Stomach (tissue), 9 donors: ENCODE measurements around the gene SIX2. TPM values are rescaled to one million over a fixed set of nuclear protein-coding genes. Genes with fewer than 3 reads are reported as not detected.

Experiments used
- DNase-seq, 2 donors: peaks; one replicate each; pipeline versions ENCODE4 v3.0.0 to v3.0.0-alpha.2; 2013 to 2019
- H3K27ac ChIP-seq, 5 donors: fragments of 200-600 bp in 4 of 5; sonication (generic) in 4 of 5; one replicate each; pipeline ENCODE4 v1.5.1; 2013 to 2019; ENCODE audit warnings: mild to moderate bottlenecking in 1 of 5, moderate library complexity in 1 of 5
- H3K27me3 ChIP-seq, 3 donors: fragments of 200-600 bp; sonication (generic); one replicate each; pipeline ENCODE4 v1.5.1; 2017 to 2019; ENCODE audit warnings: mixed run types in 1 of 3
- H3K36me3 ChIP-seq, 4 donors: fragments of 200-600 bp; sonication (generic); 1 replicate in 3 of 4; 2 replicates in 1 of 4; pipeline ENCODE4 v1.5.1; 2016 to 2019
- H3K4me1 ChIP-seq, 4 donors: fragments of 200-600 bp; sonication (generic); one replicate each; pipeline ENCODE4 v1.5.1; 2016 to 2019
- H3K4me3 ChIP-seq, 4 donors: fragments of 200-600 bp; sonication (generic) in 3 of 4; one replicate each; pipeline ENCODE4 v1.5.1; 2016 to 2019; ENCODE audit warnings: mild to moderate bottlenecking in 1 of 4
- H3K9me3 ChIP-seq, 4 donors: fragments of 200-600 bp; sonication (generic); one replicate each; pipeline ENCODE4 v1.5.1; 2016 to 2019
- EP300 ChIP-seq: sonication (generic); formaldehyde crosslinking; IDR thresholded peaks from one replicate; pipeline ENCODE4 v1.6.1; 2017; ENCODE audit warnings: antibody characterized with exemption
- POLR2A ChIP-seq, 4 donors: fragments of 450-650 bp; IDR thresholded peaks; one replicate each; pipeline ENCODE4 v1.6.1; 2016; ENCODE audit warnings: antibody characterized with exemption in 4 of 4, control low read depth in 2 of 4, mild to moderate bottlenecking in 1 of 4, moderate library complexity in 1 of 4
- POLR2AphosphoS5 ChIP-seq, 3 donors: sonication (generic); formaldehyde crosslinking; IDR thresholded peaks; one replicate each; pipeline ENCODE4 v1.6.1; 2016; ENCODE audit warnings: antibody characterized with exemption in 3 of 3
- WGBS, 5 donors: extraction: QIAGEN DNeasy Blood & Tissue Kit in 3 of 5; methylation state at CpG; one replicate each; pipeline versions ENCODE4 v1.1.5 to v1.1.7; 2013 to 2018; 5-methylcytosine and 5-hydroxymethylcytosine counted together
- intact Hi-C: fragments of 100-400 bp; cut with DNase I; formaldehyde crosslinking; loops from one replicate; pipeline ENCODE4 v1.15.1; 2023; ENCODE audit warnings: low total_unique reads
- polyA plus RNA-seq, 3 donors: library from polyadenylated mRNA; stranded (reverse); fragments of 200-250 nt; gene quantifications; one replicate each; pipeline ENCODE4 v1.2.3, GENCODE V29; 2013
- total RNA-seq, 5 donors: library from RNA; depleted of rRNA; stranded (reverse); fragments of >200 nt; gene quantifications; one replicate each; pipeline versions ENCODE4 v1.1.0 to v1.2.3, GENCODE V29; 2014 to 2016
- TF ChIP-seq, protein P1 (sequence below), 7 experiments: fragments of 450-650 bp in 4 of 7; fragments of 200-600 bp in 3 of 7; sonication (generic) in 3 of 7; IDR thresholded peaks; one replicate each; pipeline ENCODE4 v1.5.1; 2016 to 2019; ENCODE audit warnings: antibody characterized with exemption in 7 of 7, control low read depth in 2 of 7, mild to moderate bottlenecking in 1 of 7
- donor health status: healthy with polysubstance abuse.
- donor health status: Bipolar disorder and iron deficiency.
- donor health status: healthy.

Gene SIX2
- total and polyA plus RNA-seq, 8 donors = 0.20 to 17.9 (median 6.2) TPM; not detected in 1

DNA sequence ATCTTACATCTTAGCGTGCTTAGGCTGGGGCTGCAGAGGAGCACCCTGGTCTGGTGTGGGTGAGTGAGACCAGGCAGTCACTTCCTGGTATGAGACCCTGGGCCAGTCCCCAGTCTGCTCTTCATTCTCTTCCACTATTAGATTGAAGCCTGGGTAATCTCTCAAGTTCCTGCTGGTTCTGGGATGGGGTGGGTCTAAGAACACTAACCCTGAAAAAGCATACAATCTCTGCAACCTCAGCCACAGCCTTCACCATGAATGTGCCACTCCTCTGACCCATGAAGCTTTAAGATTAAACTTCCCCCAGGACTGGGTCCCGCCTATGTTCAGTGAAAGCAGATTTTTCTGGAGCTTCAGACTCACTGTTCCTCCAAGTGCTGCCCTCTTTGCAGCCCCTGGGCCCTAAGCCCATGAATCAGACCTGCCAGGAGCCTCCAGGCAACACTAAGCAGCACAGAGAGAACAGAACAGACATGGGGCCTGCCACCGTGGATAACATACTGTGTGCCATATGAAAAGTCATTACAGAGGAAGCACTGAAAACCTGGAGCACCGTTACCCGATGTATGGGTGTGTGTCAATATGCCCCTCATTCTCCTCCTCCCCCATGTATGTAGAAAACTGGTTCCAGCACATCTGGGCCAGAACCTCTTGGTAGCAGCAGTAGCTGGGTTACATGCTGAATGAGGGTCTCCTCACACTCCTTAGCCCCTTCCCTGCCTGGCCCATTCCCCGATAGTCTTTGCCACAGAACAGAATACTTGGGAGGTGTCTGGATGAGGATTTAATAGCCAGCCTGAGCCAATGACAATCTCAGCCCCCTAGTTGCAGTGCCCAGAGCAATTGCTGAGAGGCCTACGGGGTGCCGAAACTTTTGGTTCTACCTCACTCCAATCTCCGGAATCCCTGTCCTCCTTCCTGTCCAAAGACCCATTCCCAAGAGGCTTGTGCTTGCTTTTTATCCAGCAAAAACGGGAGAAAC is 2.7 kb upstream of the SIX2 start:
- 50 to 66% (median 61%) methylated on average over 10 of the region's 10 CpGs for WGBS, 5 donors
- intact Hi-C loops = no loop called here
- no peak for TF ChIP-seq POLR2A (IDR thresholded peaks at IDR 0.05)
- TF ChIP-seq, protein P1, sequence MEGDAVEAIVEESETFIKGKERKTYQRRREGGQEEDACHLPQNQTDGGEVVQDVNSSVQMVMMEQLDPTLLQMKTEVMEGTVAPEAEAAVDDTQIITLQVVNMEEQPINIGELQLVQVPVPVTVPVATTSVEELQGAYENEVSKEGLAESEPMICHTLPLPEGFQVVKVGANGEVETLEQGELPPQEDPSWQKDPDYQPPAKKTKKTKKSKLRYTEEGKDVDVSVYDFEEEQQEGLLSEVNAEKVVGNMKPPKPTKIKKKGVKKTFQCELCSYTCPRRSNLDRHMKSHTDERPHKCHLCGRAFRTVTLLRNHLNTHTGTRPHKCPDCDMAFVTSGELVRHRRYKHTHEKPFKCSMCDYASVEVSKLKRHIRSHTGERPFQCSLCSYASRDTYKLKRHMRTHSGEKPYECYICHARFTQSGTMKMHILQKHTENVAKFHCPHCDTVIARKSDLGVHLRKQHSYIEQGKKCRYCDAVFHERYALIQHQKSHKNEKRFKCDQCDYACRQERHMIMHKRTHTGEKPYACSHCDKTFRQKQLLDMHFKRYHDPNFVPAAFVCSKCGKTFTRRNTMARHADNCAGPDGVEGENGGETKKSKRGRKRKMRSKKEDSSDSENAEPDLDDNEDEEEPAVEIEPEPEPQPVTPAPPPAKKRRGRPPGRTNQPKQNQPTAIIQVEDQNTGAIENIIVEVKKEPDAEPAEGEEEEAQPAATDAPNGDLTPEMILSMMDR (IDR thresholded peaks at IDR 0.05) = no peak
- TF ChIP-seq EP300 = no peak
- no peak for TF ChIP-seq POLR2AphosphoS5 (IDR thresholded peaks at IDR 0.05)
- Histone ChIP-seq H3K36me3 (no peaks in the 10 kb centered on the region), H3K27ac (no peak overlapping the region), H3K27me3 (peaks cover 4 to 98% (median 86%) of the 10 kb centered on the region in 3 donors), H3K4me3 (no peak overlapping the region), H3K9me3 (no peaks in the 10 kb centered on the region), H3K4me1 (peaks cover 33 to 62% (median 50%) of the 10 kb centered on the region in 4 donors)
- peak in 1 of 2 donors; percentile 46 for DNase-seq

DNA sequence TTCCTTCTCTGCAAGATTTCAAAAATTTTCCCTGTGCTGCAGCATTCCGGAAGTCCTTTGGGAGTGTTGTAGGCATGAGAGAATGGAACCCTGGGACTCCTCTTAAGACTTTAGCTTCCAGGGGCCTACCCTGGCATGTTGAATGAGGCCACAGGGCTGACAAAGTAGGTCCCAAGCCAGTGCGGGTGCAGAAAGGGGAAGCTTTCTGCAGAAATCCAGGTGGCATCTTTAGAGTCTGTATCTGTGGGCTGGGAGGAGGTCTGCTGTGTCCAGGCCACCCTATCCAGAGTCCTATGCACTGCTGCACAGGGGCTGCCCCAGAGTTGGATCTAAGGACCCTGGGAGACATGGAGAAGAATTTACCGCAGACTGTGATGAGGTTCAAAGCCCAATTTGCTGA is 1.9 kb upstream of the SIX2 start:
- peak overlapping the region in 2 of 4 donors; percentile 59 to 63 for H3K4me3 ChIP-seq
- DNase-seq = peak in 1 of 2 donors; percentile 11
- H3K27me3 ChIP-seq = peaks cover 4 to 100% (median 90%) of the 10 kb centered on the region in 3 donors
- H3K27ac ChIP-seq = no peak overlapping the region
- no peaks in the 10 kb centered on the region for H3K9me3 ChIP-seq
- intact Hi-C loops = no loop called here
- H3K4me1 ChIP-seq = peaks cover 33 to 64% (median 50%) of the 10 kb centered on the region in 4 donors
- WGBS, 5 donors = 57 to 76% (median 68%) methylated on average over 2 to 3 of the region's 3 CpGs
- H3K36me3 ChIP-seq = no peaks in the 10 kb centered on the region
- TF ChIP-seq POLR2AphosphoS5 (IDR thresholded peaks at IDR 0.05) (no peak), EP300 (no peak), POLR2A (IDR thresholded peaks at IDR 0.05) (no peak)
- TF ChIP-seq, protein P1 (IDR thresholded peaks at IDR 0.05) = no peak

DNA sequence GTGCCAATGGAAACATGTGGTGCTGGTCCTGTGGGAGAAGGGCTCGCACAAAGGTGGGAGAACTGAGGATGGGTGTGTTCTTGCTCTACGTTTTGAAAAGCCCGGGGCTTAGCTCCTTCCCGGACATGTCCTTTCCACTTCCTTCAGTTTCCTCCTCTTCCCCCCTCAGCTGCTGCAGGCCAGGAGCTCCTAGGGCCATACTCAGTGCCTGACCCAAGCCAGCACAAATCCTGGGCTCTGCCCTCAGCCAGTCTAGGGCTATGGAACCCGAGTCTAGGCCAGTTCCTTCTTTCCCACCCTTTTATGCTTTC is 1.4 kb upstream of the SIX2 start:
- H3K4me1 ChIP-seq = peaks cover 33 to 66% (median 50%) of the 10 kb centered on the region in 4 donors
- H3K36me3 ChIP-seq = no peaks in the 10 kb centered on the region
- 16 to 40% (median 21%) methylated on average over 5 of the region's 5 CpGs for WGBS, 5 donors
- H3K9me3 ChIP-seq = no peaks in the 10 kb centered on the region
- no peak for TF ChIP-seq POLR2A (IDR thresholded peaks at IDR 0.05)
- no peak for TF ChIP-seq POLR2AphosphoS5 (IDR thresholded peaks at IDR 0.05)
- TF ChIP-seq EP300 = no peak
- TF ChIP-seq, protein P1 (IDR thresholded peaks at IDR 0.05) = no peak
- no peak for DNase-seq
- peaks cover 4 to 100% (median 92%) of the 10 kb centered on the region in 3 donors for H3K27me3 ChIP-seq
- peak overlapping the region; percentile 52 to 63 (median 58) for H3K4me3 ChIP-seq
- H3K27ac ChIP-seq = peak overlapping the region; percentile 72 to 87 (median 78)
- intact Hi-C loops = no loop called here

DNA sequence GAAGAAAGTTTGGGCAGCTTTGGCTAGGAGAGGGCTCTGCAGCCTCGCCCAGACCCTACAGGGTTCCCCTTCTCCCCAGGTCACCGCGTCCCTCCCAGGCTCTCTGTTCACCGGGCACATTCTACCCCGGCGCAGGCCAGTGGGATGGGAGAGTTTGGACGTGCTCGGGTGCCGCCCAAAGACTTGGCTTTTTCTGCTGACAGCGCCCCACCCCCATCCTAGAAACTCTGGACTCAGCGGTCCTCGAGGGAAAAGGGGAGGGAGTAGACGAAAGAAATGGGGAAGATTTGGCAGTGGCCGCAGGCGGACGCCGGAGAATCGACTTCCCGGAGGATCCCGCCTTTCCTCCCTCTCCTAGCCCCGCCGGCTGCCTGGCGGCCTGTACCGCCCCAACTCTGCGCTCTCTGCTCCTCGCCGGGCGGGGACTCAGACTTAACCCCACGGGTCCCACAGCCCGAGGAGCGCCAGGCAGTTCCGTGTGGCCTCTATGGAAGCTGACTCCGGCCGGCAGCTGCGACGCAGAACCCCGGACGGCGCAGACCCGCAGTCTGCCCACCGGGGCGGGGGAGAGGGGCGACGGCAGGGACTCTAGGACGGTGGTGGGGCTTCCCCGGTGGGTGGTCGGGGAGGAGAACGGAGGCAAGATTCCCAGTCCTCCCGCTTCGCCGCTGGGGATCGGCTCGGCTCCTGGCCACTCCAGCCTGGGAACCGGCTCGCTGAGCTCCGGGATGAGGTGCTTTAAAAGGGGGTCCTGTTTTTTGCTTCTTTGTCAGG is 863 bp upstream of the SIX2 start:
- Histone ChIP-seq H3K4me1 (peaks cover 33 to 71% (median 53%) of the 10 kb centered on the region in 4 donors), H3K36me3 (peaks cover 0 to 3% (median 0%) of the 10 kb centered on the region in 4 donors), H3K4me3 (peak overlapping the region; percentile 52 to 63 (median 58)), H3K27ac (peak overlapping the region; percentile 72 to 87 (median 78)), H3K27me3 (peaks cover 4 to 100% (median 97%) of the 10 kb centered on the region in 3 donors), H3K9me3 (no peaks in the 10 kb centered on the region)
- DNase-seq = peak; percentile 59 to 93
- no peak for TF ChIP-seq POLR2AphosphoS5 (IDR thresholded peaks at IDR 0.05)
- no peak for TF ChIP-seq POLR2A (IDR thresholded peaks at IDR 0.05)
- TF ChIP-seq, protein P1 (IDR thresholded peaks at IDR 0.05) = no peak
- WGBS, 5 donors = 0 to 4% (median 1%) methylated on average over 35 to 56 of the region's 56 CpGs
- intact Hi-C loops = no loop called here
